Stimulated activated CD8-positive, alpha-beta memory T cell treated with anti-CD3 and anti-CD28 coated beads, Interleukin-4, amount 100 ng/mL, for 48 hours (primary cell): Measurements from ENCODE around the gene NANP.
A peak's percentile ranks its signal among the peaks of the same experiment; 100 is the strongest.
"Not testable (repeated sequence)": the region's sequence is repeated elsewhere in the genome, so short reads cannot be mapped to it uniquely, and the experiment has no call there.

Experiments used
- DNase-seq: peaks from one replicate; pipeline ENCODE4 v3.0.0-alpha.2; 2020

The NANP gene, protein sequence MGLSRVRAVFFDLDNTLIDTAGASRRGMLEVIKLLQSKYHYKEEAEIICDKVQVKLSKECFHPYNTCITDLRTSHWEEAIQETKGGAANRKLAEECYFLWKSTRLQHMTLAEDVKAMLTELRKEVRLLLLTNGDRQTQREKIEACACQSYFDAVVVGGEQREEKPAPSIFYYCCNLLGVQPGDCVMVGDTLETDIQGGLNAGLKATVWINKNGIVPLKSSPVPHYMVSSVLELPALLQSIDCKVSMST

GRCh38 chr20:25623736-25624499 lies at the start of gene NANP:
TSS of gene NANP (minus strand) at chr20:25624014. CDS start at chr20:25623948, 66 bp downstream.
- DNase-seq: peak; percentile 91

- DNase-seq: no peak
These were observed 48.9 kb upstream of the NANP start for GRCh38 chr20:25672659-25673235.

GRCh38 chr20:25669826-25670422 lies 46.1 kb upstream of the NANP start:
- no peak for DNase-seq

DNA sequence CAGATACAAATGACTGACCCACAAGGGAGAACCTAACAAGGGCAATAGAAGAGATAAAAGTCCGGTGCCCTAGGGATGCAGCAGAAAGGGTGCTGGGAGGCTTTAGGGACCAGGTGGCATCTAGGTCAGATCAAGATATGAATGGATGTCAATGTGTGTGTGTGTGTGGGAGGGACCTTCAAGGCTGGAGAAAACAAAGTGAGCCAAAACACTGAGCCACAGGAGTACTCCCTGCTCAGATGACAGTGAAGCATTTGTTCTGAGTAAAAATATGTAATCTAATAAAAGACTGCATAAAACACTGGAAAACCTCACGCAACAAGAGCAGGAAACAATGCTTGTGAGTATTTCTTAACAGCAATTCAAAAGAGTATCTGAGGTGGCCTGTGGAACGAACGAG lies 44.6 kb upstream of the NANP start:
- no peak for DNase-seq

DNA sequence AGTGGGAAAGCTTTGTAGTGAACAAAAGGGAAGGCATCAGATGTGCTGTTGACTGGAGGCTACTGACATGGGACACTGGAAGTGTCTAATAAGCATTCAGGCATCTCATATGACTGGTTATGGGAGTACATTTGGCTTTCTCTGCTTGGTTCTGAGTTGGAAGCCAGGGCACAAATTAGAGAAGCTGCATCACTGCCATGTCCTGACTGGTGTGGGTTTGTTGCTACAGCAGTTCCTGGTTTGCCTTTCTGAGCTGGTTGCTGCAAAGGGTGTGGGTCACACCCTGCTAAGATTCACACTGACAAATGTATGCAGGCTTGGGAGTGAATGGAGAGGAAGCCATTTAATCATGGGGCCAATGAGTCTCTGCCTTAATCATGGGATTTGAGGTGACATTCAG lies 36.2 kb upstream of the NANP start:
- DNase-seq: no peak

DNA sequence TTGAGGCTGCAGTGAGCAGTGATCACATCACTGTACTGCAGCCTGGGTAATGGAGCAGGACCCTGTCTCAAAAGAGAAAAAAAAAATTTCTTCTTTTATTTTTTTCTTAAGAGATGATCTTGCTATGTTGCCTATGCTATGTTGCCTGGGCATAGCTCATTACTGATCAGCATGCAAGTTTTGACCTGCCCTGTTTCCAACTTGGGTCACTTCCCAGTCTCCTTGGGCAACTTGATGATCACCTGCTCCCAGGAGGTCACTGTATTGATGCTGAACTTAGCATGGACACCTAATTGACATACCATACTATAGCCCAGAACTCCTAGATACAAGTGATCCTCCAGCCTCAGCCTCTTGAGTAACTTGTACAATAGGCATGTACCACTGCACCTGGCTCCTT lies 30.7 kb upstream of the NANP start:
- DNase-seq: no peak

- not testable (repeated sequence) for DNase-seq
These were observed 29.1 kb upstream of the NANP start for GRCh38 chr20:25652866-25653265.

DNA sequence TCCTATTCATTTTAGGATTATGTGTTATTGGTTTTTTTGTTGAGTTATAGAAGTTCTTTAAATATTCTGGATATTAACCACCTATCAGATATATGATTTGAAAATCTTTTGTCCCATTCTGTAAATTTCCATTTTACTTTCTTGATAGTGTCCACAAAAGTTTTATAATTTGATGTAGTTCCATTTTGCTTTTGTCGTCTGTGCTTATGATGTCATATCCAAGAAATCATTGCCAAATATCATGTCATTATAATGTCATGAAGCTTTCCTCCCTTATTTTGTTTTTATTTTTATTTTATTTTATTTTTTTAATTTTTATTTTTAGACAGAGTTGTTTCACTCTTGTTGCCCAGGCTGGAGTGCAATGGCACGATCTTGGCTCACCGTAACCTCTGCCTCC lies 21.0 kb upstream of the NANP start:
- no peak for DNase-seq

DNA sequence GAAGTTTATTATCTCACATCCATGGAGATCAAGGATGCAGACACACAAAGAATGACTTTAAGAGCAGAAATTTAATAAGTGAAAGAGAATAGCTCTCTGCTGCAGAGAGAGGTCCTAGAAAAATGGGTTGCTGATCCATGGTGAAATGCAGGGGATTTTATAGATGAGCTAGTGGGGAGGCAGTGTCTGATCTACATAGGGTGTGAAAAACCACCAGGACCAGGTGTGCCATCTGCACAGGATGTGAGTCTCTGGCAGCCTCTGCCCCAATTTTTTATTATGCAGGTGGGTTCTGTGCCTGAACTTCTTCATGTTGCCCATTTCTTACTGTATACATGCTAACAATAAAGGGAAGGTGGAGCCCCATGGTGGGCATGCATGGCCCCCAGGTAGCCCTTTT lies 19.9 kb upstream of the NANP start:
- no peak for DNase-seq

DNA sequence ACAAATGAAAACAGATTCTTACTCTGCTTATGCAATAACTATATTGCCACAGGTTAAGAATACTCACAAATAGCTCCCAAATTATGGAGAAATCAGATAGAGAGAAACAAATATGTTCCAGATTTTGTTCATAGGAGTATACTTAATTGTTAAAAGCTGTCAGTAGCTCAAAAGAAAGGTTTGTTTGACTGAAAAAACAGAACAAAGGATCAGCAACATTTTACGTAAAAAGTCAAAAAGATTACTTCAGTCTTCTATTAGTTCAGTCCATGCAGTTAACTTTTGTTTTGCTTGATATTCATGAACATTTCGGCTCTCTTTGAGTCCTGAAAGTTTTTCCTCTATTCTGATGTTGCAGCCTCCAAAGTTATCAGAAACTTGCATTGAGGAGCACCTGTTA lies 13.4 kb upstream of the NANP start:
- no peak for DNase-seq

GRCh38 chr20:25632940-25633790 lies 9.4 kb upstream of the NANP start:
- DNase-seq: no peak

- DNase-seq: not testable (repeated sequence)
These were observed 6.8 kb upstream of the NANP start for GRCh38 chr20:25630615-25631014.

- no peak for DNase-seq
These were observed 6.1 kb upstream of the NANP start for GRCh38 chr20:25629816-25630499.

- no peak for DNase-seq
These were observed 3.0 kb upstream of the NANP start for GRCh38 chr20:25626779-25627178.

- DNase-seq: no peak
These were observed 706 bp upstream of the NANP start for GRCh38 chr20:25624500-25624939.

DNA sequence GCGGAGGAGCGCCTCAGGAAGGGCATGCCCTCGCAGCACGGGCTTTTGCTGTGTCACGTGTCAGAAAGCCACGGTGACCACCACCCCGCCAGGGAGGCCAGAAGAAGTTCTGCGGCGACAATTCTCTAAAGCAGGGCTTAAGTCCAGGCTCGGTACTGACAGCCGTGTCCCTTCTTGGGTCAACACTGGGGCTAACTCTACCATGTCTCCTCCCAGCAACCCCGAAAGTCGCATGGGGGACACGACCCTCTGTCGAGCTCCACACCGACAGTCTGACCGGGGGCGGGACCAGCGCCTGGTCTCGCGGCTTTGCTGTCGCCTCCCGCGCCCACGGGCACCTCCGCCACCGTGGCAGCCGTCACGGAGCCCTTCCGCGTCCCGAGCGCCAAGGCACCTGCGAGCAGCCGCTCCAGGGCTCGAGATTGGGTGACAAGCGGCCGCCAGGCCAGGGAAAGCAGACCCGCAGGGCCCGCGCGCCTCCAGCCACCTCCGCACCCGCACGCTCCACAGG lies 534 bp downstream of the NANP start:
- peak; percentile 58 for DNase-seq

GRCh38 chr20:25622450-25623224 lies 1.2 kb downstream of the NANP start:
- no peak for DNase-seq

DNA sequence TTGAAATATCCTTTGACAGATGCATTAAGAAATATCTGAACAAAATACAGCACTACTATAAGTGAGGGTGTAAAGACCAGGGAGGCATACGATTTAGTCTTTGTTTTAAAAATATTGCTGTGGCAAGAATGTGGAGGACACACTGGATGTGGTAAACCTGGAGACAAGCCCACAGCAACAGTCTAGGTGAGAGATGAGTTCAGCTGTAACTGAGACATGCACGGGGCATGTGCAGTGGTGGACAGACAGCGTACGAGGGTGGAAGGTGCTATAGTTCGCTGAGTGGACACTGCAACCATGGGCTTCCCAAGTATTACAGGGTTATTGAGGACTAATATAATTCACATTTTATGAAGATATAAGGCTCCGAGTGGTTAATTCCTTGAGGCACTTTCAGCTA lies 1.8 kb downstream of the NANP start:
- DNase-seq: no peak

DNA sequence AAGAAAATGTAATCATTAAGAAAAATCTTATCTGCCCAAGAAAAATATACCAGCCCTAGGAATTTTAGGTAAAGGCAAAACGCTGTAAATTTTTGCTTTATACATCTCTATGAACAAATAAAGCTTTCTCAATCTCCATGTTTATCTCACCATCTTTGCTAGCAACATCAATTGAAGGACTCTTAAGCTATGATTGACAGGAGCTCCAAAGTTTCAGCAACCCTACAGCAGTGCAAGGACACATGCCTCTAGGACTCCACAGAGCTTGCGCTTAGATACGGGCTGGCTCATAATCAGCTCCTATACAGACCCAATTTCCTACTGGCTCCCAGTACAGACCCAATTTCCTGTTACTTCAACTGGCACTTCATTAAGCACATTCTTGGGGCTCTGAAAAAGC lies 4.3 kb downstream of the NANP start:
- DNase-seq: no peak

DNA sequence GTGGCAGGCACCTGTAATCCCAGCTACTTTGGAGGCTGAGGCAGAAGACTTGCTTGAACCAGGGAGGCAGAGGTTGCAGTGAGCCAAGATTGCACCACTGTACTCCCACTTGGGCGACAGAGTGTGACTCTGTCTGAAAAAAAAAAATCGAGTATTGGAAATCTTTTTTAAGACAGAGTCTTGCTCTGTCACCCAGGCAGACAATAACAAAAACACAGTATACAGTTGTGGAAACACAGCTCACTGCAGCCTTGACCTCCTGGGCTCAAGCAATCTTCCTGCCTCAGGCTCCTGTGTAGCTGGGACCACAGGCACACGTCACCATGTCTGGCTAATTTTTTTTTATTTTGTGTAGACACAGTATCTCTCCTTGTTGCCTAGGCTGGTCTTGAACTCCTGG lies 15.0 kb downstream of the NANP start:
- no peak for DNase-seq

DNA sequence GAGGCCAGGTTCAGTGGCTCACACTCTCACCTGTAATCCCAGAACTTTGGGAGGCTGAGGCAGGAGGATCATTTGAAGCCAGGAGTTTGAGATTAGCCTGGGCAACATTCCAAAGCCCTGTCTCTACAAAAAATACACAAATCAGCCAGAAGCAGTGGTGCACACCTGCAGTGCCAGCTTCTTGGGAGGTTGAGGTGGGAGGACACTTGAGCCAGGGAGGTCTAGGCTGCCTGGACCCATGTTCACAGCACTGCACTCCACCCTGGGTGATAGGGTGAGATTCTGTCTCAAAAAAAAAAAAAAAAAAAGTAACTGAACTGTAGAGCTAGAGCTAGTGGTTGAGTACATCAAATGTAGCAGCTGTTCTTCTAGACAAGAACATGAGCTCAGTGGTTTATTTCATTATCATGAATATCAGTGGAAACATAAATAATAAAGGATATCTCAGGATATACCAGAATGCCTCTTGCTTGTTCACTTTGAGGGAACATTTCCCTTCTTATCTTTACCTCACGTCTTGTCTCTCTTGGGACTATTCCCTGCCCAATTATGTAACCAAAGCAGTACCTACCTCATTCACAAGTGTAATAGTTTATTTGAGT lies 17.6 kb downstream of the NANP start:
- no peak for DNase-seq
